ENCODE measurements around the gene SLC25A20.
A peak's percentile ranks its signal among the peaks of the same experiment; 100 is the strongest.
"Not testable (repeated sequence)": the region's sequence is repeated elsewhere in the genome, so short reads cannot be mapped to it uniquely, and the experiment has no call there.

SLC25A20 gene, protein sequence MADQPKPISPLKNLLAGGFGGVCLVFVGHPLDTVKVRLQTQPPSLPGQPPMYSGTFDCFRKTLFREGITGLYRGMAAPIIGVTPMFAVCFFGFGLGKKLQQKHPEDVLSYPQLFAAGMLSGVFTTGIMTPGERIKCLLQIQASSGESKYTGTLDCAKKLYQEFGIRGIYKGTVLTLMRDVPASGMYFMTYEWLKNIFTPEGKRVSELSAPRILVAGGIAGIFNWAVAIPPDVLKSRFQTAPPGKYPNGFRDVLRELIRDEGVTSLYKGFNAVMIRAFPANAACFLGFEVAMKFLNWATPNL

GRCh38 chr3:48898383-48899234, at the start of gene SLC25A20:
TSS of gene SLC25A20 (minus strand) at chr3:48898882. CDS start at chr3:48898794, 88 bp downstream.
- DNase-seq (ENCODE audit: low read depth), result peak; percentile 88

DNA sequence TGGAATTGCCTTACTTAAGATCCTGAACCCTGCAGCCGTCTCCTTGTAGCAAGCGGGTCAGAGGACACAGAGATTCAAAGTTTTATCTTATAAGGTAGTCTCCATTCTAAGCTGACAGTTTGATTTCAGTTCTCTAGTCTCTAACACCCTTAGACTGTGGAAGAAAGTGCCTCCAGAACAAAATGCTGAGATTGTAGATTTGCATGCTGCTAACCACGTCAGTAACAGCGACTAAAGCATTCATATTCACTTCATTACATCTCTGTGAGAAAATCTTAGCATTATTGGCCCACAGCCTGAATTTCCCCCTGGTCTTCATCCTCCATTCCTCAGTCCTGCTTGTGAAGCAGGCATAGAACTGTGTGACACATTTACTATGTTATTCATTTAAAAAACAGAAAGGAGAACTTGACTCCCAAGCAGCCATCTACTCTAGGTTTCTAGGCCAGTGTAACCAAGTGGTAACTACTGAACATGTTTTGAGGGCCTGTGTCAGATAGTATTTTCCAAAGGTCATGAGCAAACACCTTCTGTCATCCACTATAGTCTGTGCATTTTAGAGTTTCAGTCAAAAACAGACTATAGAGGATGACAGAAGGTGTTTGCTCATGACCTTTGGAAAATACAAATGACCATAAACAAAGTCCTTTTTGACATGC, 47.3 kb upstream of the SLC25A20 start:
- DNase-seq (ENCODE audit: low read depth), result no peak

- no peak for DNase-seq (ENCODE audit: low read depth)
Observed at GRCh38 chr3:48945432-48945831, 46.8 kb upstream of the SLC25A20 start.

- no peak for DNase-seq (ENCODE audit: low read depth)
Observed at GRCh38 chr3:48938689-48939088, 40.0 kb upstream of the SLC25A20 start.

GRCh38 chr3:48938156-48938555, 39.5 kb upstream of the SLC25A20 start:
- DNase-seq (ENCODE audit: low read depth), result no peak

DNA sequence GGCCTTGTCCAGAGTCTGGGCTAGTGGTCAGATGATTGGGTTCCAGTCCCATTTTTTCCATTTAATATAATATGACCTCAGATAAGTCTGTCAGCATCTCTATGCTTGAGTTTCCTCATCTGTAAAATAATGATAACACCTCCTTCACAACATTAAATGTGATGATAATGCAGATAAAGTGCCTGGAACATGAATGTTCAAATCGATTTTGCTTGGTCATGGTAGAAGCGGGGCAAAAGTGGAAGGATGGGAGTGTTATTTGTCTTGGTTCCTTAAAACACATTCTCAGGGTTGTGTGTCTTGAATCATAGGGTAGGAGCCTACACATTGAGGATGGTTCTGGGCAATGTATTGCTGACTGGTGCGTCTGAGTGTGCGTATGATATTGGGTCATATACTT, 36.8 kb upstream of the SLC25A20 start:
- DNase-seq (ENCODE audit: low read depth), result no peak

GRCh38 chr3:48934333-48934991, 35.8 kb upstream of the SLC25A20 start:
- DNase-seq (ENCODE audit: low read depth), result no peak

GRCh38 chr3:48931944-48932580, 33.4 kb upstream of the SLC25A20 start:
- DNase-seq (ENCODE audit: low read depth), result no peak

GRCh38 chr3:48930590-48930989, 31.9 kb upstream of the SLC25A20 start:
- no peak for DNase-seq (ENCODE audit: low read depth)

DNA sequence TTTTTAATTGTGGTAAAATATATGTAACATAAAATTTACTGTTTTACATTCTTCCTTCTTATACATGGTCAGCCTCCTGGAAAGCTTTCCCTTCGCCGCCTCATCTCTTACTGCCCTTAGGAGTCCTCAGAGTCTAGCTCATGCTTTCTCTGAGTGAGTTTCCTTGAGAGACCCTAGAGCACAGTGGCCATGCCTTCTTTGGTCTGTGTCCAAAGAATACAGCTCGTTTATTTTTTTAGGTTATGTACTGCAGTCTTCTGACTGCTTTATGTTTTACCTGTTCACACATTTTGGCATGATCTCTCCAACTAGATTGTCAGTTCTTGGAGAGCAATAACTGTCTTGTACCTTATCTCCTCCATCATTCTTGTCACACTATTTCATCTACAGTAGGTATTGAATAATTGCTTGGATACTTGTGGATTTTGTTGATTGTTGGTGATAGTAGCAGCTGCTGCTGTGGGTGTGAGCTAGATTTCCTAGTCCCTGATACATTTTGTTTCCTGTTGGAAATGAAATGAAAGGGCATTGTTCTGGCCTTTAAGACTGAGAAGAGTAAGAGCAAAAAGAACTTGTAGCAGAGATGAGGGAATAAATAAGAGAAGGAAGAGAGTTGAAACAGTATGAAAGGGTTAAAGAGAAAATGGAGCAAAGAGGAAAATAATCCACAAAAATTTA, 30.8 kb upstream of the SLC25A20 start:
- no peak for DNase-seq (ENCODE audit: low read depth)

- DNase-seq (ENCODE audit: low read depth), result no peak
Observed at GRCh38 chr3:48928679-48929078, 30.0 kb upstream of the SLC25A20 start.

DNA sequence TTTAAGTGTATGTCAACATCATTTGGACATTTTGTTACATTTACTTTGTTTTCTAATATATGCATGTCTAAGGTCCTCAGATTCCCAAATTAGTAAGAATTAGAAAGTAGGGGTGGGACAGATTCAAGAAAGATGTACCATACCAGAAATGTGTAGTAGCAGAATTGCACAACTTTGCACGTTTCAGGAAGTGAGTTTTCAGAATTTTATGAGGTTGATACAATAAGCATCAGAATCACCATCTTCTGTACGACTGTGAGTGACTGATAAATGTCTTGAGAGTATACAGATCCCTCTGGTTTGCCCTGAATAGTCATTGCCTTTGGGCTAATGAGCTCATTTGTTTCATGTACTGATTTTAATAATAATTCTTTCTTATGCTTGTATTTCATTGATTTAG, 29.2 kb upstream of the SLC25A20 start:
- no peak for DNase-seq (ENCODE audit: low read depth)

- DNase-seq (ENCODE audit: low read depth), result no peak
Observed at GRCh38 chr3:48926425-48927392, 28.0 kb upstream of the SLC25A20 start.

DNA sequence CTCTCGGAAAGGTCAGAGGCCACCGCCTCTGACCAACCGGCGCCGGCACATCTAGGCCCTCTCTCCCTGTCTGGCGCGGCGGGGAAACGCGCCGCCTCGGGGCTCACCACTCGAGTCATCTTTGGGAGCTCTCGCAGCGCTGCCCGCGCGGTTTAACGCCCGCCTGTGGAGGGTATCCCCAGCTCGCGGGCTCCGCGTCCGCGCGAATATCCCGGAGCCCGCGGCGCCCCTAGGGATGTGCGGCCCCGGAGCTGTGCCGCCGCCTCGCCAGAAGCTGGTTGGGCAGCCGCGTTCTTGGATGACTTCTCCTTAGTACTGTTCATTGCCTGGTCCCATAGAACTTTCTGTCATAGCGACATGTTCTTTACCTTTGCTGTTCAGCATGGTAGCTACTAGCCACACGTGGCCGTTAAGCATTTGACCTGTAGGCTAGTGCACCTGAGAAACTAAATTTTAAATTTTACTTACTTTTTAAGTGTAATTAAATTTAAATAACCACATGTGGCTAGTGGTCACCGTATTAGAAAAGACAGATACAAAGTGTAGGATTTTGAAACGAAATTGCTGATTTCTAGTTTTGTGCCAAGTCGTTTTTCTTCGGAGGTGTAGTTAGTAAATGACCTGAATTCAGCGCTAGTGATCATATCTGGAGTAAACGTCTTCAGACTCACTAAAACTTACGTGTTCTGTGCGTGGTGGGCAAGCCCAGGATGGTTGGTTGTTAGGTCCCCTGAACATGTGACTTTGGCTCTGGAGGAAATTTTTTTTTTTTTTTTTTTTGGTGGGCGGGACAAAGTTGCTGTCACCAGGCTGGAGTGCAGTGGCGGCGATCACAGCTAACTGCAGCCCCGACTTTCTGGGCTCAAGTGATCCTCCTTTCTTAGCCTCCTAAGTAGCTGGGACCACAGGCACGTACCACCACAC, 20.8 kb upstream of the SLC25A20 start:
- DNase-seq (ENCODE audit: low read depth), result peak; percentile 35

DNA sequence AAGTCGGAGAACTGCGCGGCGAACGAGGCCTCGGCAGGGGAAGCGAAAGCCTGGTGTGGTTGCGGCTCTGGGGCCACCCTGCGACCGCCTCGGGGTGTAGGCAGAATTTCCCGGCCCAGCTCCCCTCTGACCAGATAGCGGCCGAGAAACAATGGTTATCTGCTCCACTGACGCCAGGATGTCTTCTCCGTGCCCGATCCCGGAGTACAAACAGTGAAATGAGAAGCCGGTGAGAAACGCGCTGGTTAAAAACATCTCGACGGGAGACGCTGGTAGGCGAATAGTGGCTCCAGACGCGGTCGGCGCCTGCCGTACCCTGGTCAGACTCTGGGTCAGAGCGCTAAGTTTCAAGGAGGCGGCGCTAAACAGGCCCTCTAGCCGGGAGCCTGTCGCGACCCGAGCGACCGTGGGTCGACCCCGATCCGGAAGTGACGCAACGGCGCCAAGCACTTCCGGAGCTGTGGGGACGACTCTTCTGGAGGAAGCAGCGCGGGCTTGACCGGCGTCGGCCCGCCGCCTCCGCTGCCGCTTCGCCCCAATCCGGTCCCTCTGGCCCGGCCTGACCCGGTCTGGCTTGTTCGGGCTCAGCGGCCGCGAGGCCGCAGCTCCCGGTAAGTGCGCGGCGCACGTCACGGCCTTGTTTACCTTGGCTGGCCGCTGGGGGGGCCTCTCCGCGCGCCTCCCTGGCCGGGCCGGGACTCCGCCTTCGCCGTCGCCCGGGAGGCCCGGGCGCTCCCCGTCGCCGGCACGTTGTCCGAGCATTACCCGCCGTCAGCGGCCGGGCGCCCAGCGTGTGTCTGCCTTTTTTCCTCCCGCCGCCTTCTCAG, 19.9 kb upstream of the SLC25A20 start, which contains the start of gene ARIH2:
Gene ARIH2, plus strand, starts transcription at position 455 of the 827 bp plus-strand sequence. CDS start 8,717 bp downstream, outside the sequence.
- peak; percentile 78 for DNase-seq (ENCODE audit: low read depth)

DNA sequence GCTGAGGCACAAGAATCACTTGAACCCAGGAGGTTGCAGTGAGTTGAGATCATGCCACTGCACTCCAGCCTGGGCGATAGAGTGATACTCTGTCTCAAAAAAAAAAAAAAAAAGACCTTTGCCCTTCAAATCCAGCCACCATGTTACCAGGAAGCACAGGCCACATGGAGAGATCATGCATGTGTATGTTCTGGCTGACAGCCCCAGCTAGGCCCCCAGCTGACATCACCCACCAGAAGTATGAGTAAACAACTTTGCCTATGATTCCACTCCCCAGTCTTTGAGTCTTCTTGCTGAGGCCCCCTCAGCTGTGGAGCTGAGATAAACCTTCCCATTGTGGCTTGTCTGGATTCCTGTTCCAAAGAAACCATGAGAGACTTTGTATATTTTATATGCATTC, 16.6 kb upstream of the SLC25A20 start:
- DNase-seq (ENCODE audit: low read depth), result no peak

- not testable (repeated sequence) for DNase-seq (ENCODE audit: low read depth)
Observed at GRCh38 chr3:48907026-48907425, 8.3 kb upstream of the SLC25A20 start.

DNA sequence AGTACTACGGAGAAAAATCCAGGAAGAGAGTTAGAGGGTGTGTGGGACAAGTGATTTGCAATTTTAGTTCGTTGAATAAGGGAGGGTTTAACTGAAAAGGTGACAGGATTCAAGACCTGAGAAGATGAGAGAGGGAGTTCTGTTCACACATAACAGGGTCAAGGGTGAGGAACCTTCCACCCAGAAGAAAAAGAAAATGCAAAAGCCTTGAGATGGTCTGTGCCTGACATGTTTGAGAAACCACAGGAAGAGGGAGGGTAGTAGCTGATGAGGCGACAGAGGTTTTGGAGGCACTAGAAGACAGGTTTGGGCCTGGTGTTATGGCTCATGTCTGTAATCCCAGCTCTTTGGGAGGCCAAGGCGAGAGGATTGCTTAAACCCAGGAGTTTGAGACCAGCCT, 591 bp upstream of the SLC25A20 start:
- no peak for DNase-seq (ENCODE audit: low read depth)
